GM18909 (cell line): ENCODE results near the gene TMC3.

Source experiments
- ATAC-seq: cut with Tn5 transposase; IDR thresholded peaks from one replicate; pipeline ENCODE4 v1.9.1; 2021; ENCODE audit warnings: mild to moderate bottlenecking; ENCODE audit not compliant: unreplicated experiment, poor library complexity

TMC3 gene

GRCh38 chr15:81385721-81386076 lies 11.7 kb upstream of the TMC3 start:
- ATAC-seq: no peak

DNA sequence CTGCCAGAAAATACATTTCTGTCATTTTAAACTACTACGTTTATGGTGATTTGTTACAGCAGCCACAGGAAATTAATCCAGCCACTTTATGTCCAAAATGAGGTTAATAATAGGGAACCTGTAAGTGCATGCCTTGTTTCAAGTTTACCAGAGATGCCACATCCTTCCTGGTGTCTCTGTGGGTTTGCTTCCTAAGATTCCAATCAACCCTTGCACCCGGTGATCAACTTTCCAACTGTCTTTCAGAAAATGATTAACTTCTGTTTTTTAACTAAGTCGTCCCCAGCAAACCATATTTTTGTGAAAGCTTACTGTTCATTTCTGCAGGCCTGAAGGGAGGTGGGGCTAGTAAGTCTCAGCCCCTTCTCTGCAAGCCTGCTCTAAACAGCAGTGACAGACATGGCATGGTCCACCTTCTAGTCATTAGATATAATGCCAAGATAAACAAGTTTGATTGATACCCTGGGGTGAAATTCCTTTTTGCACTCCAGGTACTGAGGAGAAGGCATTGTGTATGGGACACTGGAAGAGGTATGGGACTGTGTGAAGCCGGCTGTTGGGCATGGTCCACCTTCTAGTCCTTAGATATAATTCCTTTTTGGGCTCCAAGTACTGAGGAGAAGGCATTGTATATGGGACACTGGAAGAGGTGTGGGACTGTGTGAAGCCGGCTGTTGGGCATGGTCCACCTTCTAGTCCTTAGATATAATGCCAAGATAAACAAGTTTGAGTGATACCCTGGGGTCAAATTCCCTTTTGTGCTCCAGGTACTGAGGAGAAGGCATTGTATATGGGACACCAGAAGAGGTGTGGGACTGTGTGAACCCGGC lies 11.1 kb upstream of the TMC3 start:
- no peak for ATAC-seq

GRCh38 chr15:81381720-81382119 lies 7.7 kb upstream of the TMC3 start:
- no peak for ATAC-seq

DNA sequence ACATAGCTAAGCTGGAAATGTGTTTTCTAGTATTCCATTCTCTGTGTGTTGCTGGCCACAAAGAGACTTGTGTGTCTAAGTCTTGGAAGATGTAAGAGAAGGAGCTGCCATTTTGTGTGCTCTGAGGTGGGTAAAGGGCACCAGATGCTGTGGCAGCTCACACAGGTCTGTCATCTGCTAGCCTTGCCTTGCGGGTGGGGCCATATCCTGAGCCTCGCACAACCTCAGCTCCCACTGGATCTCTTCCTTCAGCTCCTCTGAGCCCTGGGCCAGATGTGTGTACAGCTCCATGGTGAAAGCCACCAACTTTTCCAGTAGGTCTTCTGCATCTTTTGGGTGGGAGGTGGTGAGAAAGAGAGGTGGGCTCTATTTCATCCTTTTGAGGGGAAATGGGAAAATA lies 6.7 kb upstream of the TMC3 start:
- ATAC-seq: no peak

- no peak for ATAC-seq
Measured at GRCh38 chr15:81380203-81380602, 6.2 kb upstream of the TMC3 start.

DNA sequence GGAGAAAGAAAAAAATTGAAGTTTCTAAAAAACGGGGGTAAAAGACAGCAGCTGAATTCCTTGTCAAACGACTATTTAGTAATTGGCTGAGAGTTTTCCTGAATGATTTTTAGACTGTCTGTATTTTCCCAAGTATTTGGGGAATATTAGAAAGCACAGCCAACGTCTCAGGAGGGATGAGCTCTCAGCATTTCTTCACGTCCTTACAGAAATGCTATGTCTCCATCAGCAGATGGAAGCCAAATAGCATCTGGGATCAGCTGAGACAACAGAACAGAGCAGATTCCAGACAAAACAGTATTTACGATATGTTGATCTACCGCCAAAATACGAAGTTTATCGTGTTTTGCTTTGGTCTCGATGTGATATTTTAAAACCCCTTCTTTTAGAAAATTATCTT lies 5.3 kb upstream of the TMC3 start:
- ATAC-seq: no peak

GRCh38 chr15:81378443-81378842 lies 4.4 kb upstream of the TMC3 start:
- ATAC-seq: no peak

GRCh38 chr15:81377871-81378270 lies 3.9 kb upstream of the TMC3 start:
- no peak for ATAC-seq

- no peak for ATAC-seq
Measured at GRCh38 chr15:81376231-81376630, 2.2 kb upstream of the TMC3 start.

- no peak for ATAC-seq
Measured at GRCh38 chr15:81375461-81375860, 1.4 kb upstream of the TMC3 start.

- ATAC-seq: no peak
Measured at GRCh38 chr15:81373176-81373575, 837 bp downstream of the TMC3 start.

DNA sequence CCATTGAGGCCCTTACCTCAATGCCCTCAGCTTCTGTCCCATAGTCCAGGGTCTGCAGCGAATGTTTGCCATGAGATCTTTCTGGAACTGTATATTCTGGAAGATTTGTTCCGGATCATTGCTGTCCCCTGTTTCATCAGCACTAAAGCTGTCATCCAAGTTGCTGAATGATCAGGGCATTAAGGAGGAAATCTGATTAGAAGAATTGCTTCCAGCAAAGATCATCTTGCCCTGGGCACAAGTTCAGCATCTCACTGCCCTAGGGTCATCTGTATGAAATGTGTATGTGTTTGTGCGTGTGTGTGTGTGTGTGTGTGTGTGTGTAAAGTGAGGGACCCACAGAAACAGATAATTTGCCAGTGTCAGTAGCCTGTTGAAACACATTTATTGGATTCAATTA lies 1.4 kb downstream of the TMC3 start:
- ATAC-seq: no peak

DNA sequence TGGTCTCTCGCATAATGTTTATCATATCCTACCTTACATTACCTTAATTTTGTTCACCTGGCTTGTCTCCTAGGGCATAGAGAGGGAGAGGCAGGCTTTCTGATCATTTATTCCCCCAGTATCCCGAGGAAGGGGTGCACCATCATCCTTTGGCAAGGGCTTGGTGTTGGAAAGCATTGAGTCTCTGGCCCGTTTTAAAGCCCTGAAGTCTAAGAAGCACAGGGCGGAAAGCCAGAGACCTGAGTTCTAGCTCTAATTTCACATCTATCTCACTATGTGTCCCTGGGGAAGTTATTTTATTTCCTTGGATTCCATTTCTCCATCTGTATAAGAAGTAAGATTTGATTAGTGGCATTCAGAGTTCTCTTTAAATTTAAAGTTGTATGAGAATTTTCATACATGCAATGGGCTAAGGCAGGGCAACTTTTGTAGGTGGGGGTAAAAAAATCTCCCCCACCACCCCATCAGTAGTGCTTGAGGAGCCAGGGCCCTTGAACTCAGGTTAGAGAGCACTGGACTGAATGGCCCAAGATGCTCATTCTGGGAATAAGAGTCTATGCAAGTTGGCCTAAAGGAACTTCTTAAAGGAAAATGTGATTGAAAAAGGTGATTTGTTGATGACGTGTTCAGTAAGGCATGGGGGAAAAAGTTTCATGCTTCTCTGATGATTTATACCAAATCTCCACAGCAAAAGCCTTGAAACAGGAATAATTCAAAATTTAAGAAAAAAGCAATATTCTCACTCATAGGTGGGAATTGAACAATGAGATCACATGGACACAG lies 10.1 kb downstream of the TMC3 start:
- no peak for ATAC-seq

DNA sequence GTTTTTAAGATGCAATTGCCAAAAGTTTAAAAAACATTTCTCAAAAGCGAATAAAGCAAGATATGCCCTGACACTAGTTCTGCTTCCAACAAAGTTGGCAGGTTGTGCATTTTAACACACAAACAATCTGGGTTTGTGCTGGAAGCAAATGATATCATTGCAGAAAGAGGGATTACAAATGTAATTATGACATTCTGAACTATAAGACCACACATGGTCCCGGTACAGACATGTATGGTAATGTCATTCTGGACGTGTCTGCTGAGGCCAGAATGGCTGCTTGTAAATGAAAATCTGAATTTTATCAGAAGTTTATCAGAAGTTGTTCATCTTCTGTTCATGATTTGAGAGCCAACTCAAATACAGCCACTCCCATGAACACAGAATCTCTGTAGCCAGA lies 10.7 kb downstream of the TMC3 start:
- no peak for ATAC-seq

GRCh38 chr15:81362790-81363189 lies 11.2 kb downstream of the TMC3 start:
- ATAC-seq: no peak

- no peak for ATAC-seq
Measured at GRCh38 chr15:81361891-81362290, 12.1 kb downstream of the TMC3 start.

- no peak for ATAC-seq
Measured at GRCh38 chr15:81360491-81360890, 13.5 kb downstream of the TMC3 start.

DNA sequence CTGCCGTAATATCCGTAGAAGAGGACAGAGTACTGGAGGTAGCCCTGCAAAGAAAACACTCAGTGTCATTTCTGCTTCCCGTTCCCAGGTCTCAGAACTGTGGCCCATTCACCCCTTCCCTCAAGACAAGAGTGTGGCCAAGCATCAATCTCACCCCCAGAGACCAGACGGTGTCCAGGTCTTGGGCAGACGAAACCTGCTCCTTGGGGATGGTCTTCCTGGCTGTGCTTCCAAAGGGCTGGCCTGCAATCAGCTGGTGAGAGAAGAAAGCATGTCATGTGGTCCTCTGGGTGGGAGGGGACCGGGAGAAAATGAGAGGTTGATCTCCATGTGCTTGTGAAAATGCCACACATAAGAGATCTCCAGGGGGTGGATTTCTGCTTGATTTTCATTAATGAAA lies 15.8 kb downstream of the TMC3 start:
- ATAC-seq: no peak

GRCh38 chr15:81357180-81357686 lies 16.8 kb downstream of the TMC3 start:
- ATAC-seq: no peak

DNA sequence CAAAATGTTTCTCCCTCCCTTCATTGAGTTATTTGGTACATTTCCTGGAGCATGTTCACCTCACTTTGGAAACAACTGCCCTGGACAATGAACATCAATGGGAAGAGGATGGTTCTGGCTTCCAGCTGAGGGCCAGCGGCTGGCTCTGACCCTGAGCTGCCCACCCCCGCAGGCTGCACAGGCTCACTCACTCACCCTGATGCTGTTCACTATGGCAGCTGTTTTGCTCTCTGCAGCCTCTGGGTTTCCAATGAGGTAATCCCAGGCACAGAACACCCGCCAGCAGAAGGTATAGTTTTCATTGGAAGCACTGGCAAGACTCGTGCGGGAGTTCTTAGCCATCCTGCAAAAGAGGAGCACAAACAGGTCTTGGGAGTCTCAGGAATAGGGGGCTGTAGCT lies 17.8 kb downstream of the TMC3 start:
- no peak for ATAC-seq

DNA sequence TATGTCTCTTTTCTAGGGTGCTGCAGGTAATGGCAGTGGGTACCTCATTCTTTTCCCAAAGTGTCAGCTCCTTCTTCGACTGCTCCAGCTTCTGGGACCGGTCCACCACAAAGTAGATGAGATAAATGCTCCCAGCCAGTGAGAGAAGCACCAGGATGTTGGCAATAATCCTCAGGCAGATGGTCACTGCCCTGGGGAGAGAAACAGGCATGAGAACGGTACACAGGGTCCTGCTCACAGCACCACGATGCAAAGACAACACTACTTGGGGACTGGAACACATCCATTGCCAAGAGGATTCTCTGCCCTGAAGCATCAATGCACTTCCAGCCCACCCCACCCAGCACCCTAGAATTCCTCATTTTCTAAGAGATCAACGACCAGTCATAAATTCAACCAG lies 22.4 kb downstream of the TMC3 start:
- ATAC-seq: no peak

DNA sequence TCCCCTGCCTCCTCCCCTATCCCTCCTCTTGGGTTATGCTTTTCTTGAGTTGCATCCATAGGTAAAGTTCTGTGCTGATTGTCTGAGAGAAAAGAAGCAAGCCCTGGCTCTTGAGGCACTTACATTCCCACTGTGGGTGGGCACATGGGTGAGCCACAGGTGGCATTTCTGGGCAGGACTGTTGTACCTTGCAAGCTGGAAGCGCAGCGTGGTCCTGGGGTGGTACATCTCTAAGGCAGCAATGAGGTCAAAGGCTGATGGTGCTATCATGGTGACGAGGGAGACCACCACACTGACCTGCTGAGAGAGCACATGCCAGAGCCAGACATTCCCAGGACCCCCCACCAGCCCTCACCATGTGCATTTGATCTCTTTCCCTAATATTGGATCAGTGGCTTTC lies 24.7 kb downstream of the TMC3 start:
- no peak for ATAC-seq
